OCI-LY7 (cell line): ENCODE measurements around the gene TMPO. TPM values are rescaled to one million over a fixed set of nuclear protein-coding genes. Genes with fewer than 3 reads are reported as not detected.

Experiments
- BruUV-seq: library from RNA; stranded (reverse); fragments of 400-500 nt; replicated peaks from 2 replicates; lab custom pipeline; 2021; lab: Mats Ljungman, UMichigan
- CTCF ChIA-PET: fragments of 300-600 bp; sonication (Branson Sonifier 250); formaldehyde crosslinking; loops from one replicate; lab custom pipeline; 2022; ENCODE audit warnings: antibody characterized with exemption; ENCODE audit not compliant: unreplicated experiment; lab: Charles Lee
- POLR2A ChIA-PET: fragments of 300-600 bp; sonication (Branson Sonifier 250); formaldehyde crosslinking; loops from one replicate; lab custom pipeline; 2022; ENCODE audit warnings: antibody characterized with exemption; lab: Charles Lee
- DNase-seq: peaks from one replicate; pipeline ENCODE4 v3.0.0-alpha.2; 2015; ENCODE audit warnings: low spot score
- H2AFZ ChIP-seq: fragments of 200-600 bp; sonication (generic), shearing (Covaris generic); 2 replicates; pipeline ENCODE4 v1.6.1; 2014; ENCODE audit warnings: mild to moderate bottlenecking, antibody characterized with exemption, low read length, moderate library complexity
- H3K27ac ChIP-seq: fragments of 200-600 bp; sonication (generic); 2 replicates; pipeline ENCODE4 v1.5.1; 2014; ENCODE audit warnings: mixed run types, low read depth, mild to moderate bottlenecking, moderate library complexity, low read length, inconsistent platforms; ENCODE audit not compliant: poor library complexity, severe bottlenecking
- H3K36me3 ChIP-seq: fragments of 200-600 bp; sonication (generic); 2 replicates; pipeline ENCODE4 v1.6.1; 2014; ENCODE audit warnings: mild to moderate bottlenecking, antibody characterized with exemption, low read length, moderate library complexity, mixed read lengths; ENCODE audit not compliant: insufficient read depth
- H3K4me1 ChIP-seq: fragments of 200-600 bp; sonication (generic); 2 replicates; pipeline ENCODE4 v1.5.1; 2014; ENCODE audit warnings: mild to moderate bottlenecking, low read length; ENCODE audit not compliant: insufficient read depth, poor library complexity, severe bottlenecking
- H3K4me2 ChIP-seq: fragments of 200-600 bp; sonication (generic); 2 replicates; pipeline ENCODE4 v1.6.1; 2014; ENCODE audit warnings: mild to moderate bottlenecking, low read length
- H3K4me3 ChIP-seq: fragments of 200-600 bp; sonication (generic); 2 replicates; pipeline ENCODE4 v1.5.1; 2014; ENCODE audit warnings: mild to moderate bottlenecking, low read depth, low read length; ENCODE audit not compliant: poor library complexity, severe bottlenecking
- H3K79me2 ChIP-seq: fragments of 200-600 bp; sonication (generic); 2 replicates; pipeline ENCODE4 v1.6.1; 2016; ENCODE audit warnings: low read depth, mild to moderate bottlenecking, low read length, moderate library complexity, mixed read lengths; ENCODE audit not compliant: insufficient read depth
- H3K9me2 ChIP-seq: fragments of 200-600 bp; sonication (generic); 2 replicates; pipeline ENCODE4 v1.6.1; 2016; ENCODE audit warnings: mild to moderate bottlenecking, low read length, mixed read lengths; ENCODE audit not compliant: insufficient read depth
- H3K9me3 ChIP-seq: fragments of 200-600 bp; sonication (generic); 2 replicates; pipeline ENCODE4 v1.6.1; 2014; ENCODE audit warnings: mild to moderate bottlenecking, mixed run types, low read length, mixed read lengths
- H4K20me1 ChIP-seq: fragments of 200-600 bp; sonication (generic); 2 replicates; pipeline ENCODE4 v1.6.1; 2014; ENCODE audit warnings: mild to moderate bottlenecking, antibody characterized with exemption, low read length, moderate library complexity, mixed read lengths; ENCODE audit not compliant: insufficient read depth
- CTCF ChIP-seq: fragments of 200-600 bp; sonication (generic); conservative IDR thresholded peaks from 2 replicates; pipeline ENCODE4 v1.5.1; 2014; ENCODE audit warnings: mild to moderate bottlenecking, antibody characterized with exemption, low read length, moderate library complexity, mixed read lengths
- EZH2phosphoT487 ChIP-seq: fragments of 200-600 bp; sonication (generic); IDR thresholded peaks from 2 replicates; pipeline ENCODE4 v1.6.1; 2018; ENCODE audit warnings: low read depth, borderline replicate concordance, mild to moderate bottlenecking, mixed run types, antibody characterized with exemption, low read length, moderate library complexity, mixed read lengths
- intact Hi-C: fragments of 100-400 bp; cut with micrococcal nuclease; formaldehyde crosslinking; loops from one replicate; pipeline ENCODE4 v1.10.0; 2022; ENCODE audit not compliant: unreplicated experiment
- total RNA-seq, 2 experiments: library from RNA; depleted of rRNA in 1 of 2; stranded (reverse); fragments of >200 nt in 1 of 2; shearing (Covaris generic) in 1 of 2; gene quantifications; 2 replicates each; pipeline ENCODE4 v1.2.3, GENCODE V29; 2014 to 2022

The TMPO gene
- total RNA-seq, 2 experiments from 2014 or later = 389 to 402 TPM

DNA sequence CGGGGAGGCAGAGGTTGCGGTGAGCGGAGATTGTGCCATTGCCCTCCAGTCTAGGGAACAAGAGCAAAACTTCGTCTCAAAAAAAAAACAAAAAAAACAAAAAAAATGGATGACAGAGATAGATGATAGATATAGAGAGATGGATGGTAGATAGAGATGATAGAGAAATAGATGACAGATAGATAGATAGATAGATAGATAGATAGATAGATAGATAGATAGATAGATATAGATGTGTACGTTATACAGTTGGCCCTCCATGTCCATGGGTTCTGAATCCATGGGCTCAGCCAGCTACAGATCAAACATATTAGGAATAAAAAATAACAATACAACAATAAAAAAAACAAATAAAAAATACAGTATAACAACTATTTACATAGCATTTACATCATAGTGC lies 65.3 kb downstream of the TMPO start:
- Histone ChIP-seq H4K20me1 (no peaks in the 10 kb centered on the region), H3K79me2 (no peaks in the 10 kb centered on the region), H3K4me3 (no peak overlapping the region), H3K9me3 (no peaks in the 10 kb centered on the region), H3K4me1 (no peaks in the 10 kb centered on the region), H3K27ac (no peak overlapping the region), H3K36me3 (no peaks in the 10 kb centered on the region), H2AFZ (no peak overlapping the region), H3K9me2 (no peaks in the 10 kb centered on the region), H3K4me2 (no peak overlapping the region)
- CTCF ChIA-PET = no interaction called here
- BruUV-seq = no TSS peak
- POLR2A ChIA-PET = interaction anchor here (0.6 to 0.9 kb wide), 3 partner anchors 13 to 41 kb away, joined by 3 to 4 read pairs (median 3); partner anchors contain the start of gene SLC25A3
- TF ChIP-seq CTCF = no peak
- TF ChIP-seq EZH2phosphoT487 = no peak
- no peak for DNase-seq
- intact Hi-C loops = no loop called here

GRCh38 chr12:98581101-98581500 lies 65.7 kb downstream of the TMPO start:
- H3K79me2 ChIP-seq = no peaks in the 10 kb centered on the region
- no peak overlapping the region for H3K4me3 ChIP-seq
- intact Hi-C loops = no loop called here
- no peak overlapping the region for H3K4me2 ChIP-seq
- H2AFZ ChIP-seq = no peak overlapping the region
- H4K20me1 ChIP-seq = no peaks in the 10 kb centered on the region
- no peaks in the 10 kb centered on the region for H3K4me1 ChIP-seq
- POLR2A ChIA-PET = interaction anchor here (0.6 to 0.9 kb wide), 3 partner anchors 13 to 42 kb away, joined by 3 to 4 read pairs (median 3); partner anchors contain the start of gene SLC25A3
- H3K36me3 ChIP-seq = no peaks in the 10 kb centered on the region
- no peaks in the 10 kb centered on the region for H3K9me3 ChIP-seq
- H3K27ac ChIP-seq = no peak overlapping the region
- CTCF ChIA-PET = no interaction called here
- BruUV-seq = no TSS peak
- TF ChIP-seq EZH2phosphoT487 = no peak
- H3K9me2 ChIP-seq = no peaks in the 10 kb centered on the region
- no peak for DNase-seq

DNA sequence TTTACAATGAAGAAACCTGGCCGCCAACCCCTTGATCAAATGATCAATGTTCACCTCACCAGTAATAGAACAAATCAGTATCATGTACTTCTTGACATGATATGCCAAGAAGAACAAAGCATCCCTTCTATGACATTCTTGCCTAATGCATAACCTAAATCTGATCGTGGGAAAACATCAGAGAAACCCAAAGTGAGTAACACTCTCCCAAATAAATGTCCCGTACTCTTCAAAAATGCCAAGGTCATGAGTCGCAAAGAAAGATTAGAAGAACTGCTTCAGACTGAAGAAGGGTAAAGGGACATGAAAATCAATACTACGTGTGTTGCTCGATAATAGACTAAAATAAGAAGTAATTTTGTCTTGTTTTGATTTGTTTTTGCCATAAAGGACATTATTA lies 66.7 kb downstream of the TMPO start:
- Histone ChIP-seq H3K4me2 (no peak overlapping the region), H3K36me3 (no peaks in the 10 kb centered on the region), H3K27ac (no peak overlapping the region), H3K9me2 (no peaks in the 10 kb centered on the region), H2AFZ (no peak overlapping the region), H3K4me1 (peaks cover 3% of the 10 kb centered on the region), H3K79me2 (no peaks in the 10 kb centered on the region), H3K4me3 (no peak overlapping the region), H4K20me1 (no peaks in the 10 kb centered on the region), H3K9me3 (no peaks in the 10 kb centered on the region)
- CTCF ChIA-PET = no interaction called here
- TF ChIP-seq CTCF = no peak
- no peak for TF ChIP-seq EZH2phosphoT487
- DNase-seq = no peak
- BruUV-seq = no TSS peak
- intact Hi-C loops = no loop called here
- POLR2A ChIA-PET = no interaction called here
